ENCODE results near the gene MALT1.
"Not testable (repeated sequence)": the region's sequence is repeated elsewhere in the genome, so short reads cannot be mapped to it uniquely, and the experiment has no call there.

Gene MALT1

DNA sequence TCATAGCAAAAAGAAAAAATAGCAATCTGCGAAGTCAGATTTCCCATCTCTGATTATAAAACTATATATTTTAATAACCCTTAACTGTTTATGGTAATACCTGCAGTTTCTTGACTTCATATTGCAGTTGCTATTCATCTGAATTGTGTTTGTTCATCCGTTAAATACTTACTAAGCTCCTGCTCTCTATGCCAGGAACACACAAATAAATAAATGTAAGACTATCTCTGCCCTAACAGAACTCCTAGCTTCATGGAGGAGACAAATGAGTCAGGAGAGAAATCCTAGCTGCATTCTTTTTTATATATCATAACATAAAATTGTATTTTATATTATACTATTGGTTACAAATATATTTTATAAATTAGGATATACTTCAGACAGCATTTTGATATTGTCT lies 61.2 kb downstream of the MALT1 start:
- no peak for DNase-seq (ENCODE audit: low read depth in 2 of 2)

DNA sequence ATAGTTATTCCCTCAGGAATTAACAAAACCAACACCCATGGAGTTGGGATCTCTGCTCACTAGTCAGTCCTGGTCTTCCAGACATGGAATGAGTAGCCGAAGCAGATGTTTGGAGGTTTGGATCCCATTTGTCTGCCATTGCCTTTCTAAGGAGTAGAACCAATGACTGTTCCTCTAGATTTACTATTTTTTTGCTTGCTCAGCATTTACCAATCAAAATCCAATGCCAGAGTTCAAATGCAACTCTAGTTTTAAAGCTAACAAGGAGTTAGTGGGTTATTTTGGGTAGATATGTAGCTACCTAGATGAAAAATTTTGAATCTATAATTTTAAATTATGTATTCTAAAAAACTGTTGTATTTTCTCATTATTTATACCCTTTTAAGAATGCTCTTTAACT lies 62.6 kb downstream of the MALT1 start:
- DNase-seq (ENCODE audit: low read depth in 2 of 2), result no peak

DNA sequence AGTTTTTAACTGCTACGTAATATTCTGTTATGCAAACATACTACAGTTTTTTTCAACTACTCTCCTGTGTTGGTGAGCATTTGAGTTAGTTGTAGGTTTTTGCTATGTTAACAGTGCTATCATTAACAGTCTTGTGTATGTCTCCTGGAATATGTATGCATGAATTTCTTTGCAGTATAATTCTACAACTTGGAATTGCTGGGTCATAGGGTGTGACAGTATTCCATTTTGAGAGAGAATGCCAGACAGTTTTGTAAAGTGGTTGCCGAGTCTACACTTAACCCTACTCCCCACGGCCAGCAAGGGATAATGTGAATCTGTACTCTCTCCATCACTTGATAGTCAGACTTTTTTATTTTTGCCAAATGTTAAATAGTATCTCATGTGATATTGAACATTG lies 67.1 kb downstream of the MALT1 start:
- no peak for DNase-seq (ENCODE audit: low read depth in 2 of 2)

DNA sequence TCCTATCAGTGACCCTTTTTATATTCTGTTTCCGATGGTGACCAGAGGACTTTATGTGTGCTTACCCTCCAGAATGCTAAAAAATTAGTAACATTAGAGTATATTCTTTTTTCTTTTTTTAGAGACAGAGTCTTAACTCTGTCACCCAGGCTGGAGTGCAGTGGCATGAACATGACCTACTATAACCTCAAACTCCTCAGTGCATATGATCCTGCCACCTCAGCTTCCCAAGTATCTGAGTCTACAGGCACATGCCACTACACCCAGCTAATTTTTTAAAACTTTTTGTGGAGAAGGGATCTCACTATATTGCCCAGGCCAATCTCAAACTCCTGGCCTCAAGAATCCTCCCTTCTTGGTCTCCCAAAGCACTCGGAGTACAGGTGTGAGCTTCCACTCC lies 74.6 kb downstream of the MALT1 start:
- no peak for DNase-seq (ENCODE audit: low read depth in 2 of 2)

DNA sequence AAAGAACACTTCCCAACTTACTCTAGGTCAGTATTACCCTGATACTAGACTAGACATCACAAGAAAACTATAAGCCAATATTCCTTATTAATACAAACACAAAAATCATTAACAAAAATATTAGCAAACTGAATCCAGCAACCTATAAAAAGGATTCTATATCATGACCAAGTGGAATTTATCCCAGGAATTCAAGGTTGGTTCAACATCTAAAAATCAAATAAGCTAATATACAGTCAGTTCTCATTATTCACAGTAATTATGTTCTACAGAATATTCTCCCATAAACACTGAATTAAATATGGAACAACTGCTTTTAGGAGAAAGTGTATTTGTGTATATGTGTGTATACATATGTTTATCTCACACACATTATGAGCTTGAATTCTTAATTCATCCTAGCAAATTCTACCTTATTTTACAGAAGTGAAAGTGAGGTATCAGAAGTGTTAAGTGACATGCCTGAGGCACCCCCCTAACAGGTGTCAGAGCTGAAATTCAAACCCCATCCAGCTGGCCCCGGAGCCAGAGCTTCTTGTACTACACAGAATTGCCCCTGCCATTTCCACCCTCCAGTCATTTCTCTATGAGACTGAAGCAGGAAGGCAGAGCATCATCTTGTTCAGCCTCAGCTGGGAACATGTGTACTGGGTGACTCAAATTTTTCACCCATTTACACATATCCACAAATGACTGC lies 77.8 kb downstream of the MALT1 start:
- no peak for DNase-seq (ENCODE audit: low read depth in 2 of 2)

DNA sequence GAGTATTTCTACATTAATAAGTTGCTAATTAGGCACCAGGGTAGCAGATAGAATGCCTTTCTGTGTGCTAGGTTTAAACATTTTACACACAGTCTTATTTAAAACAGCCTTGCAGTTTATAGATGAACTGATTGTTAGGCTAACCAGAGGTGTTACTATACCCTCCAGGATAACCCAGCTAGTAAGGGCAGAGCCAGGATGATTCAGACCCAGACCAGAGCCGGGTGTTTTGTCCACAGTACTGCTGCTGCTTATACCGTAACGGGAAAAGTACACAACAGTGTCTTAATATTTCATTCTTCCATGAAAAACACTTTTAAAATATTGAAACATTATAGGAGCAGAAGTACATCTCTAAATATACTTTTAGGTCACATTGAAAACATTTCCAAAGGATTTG lies 82.7 kb downstream of the MALT1 start:
- DNase-seq (ENCODE audit: low read depth in 2 of 2), result no peak

DNA sequence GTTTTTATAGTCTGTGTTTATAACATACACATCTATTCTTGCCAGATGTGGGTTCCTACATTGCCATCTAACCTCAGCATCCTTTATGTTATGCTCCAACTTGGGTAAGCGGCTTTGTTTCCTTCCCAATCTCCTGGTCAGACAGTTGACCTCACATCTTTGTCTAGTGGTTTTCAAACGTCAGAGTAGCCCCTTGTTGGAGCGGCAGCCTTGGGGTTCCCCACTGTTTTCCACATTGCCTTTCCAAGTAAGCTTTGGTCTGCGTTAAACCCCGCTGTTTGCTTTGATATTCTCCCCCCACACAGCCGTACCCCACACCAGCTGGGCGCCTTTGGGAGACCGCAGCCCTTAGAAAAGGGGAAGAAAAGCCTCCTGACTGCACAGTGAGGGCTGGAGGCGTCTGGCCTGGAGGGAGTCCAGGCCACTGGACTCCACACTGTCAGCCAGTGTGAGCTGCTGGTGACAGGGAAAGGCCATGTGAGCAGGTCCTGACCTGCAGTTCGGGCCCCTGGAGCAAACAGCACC lies 83.3 kb downstream of the MALT1 start:
- no peak for DNase-seq (ENCODE audit: low read depth in 2 of 2)

DNA sequence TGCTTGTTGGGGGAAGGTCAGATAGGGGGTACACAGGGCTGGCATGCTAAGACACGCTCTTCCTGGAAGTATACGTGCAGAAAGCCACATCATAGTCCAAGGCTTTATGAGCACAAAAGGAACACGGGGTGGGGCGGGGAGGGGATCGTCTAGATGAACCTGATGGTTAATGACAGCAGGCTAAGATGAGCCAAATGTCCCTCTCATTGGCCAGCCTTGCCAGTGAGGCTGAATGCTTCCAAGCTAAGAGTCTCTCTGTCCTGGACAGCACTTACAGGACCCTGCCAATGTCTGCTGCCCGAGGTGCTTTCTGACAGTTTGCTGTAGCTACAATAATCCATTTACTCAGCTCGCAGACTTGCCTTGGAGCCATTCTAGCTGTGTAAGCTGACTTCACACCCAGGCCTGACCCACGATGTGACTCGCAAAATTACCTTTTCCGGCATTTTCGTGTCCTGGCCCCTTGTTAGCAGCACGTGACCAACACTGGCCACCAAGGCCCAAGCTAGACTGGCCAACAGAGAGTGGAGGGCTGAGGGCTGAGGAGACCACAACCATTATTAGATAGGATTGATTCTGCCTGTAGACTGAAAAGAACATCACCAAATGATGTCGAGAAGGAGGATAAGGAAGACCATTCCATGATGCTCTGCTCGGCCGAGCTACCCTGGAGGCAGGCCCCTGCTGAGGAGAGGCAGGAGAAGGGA lies 84.2 kb downstream of the MALT1 start:
- DNase-seq (ENCODE audit: low read depth in 2 of 2), result no peak

DNA sequence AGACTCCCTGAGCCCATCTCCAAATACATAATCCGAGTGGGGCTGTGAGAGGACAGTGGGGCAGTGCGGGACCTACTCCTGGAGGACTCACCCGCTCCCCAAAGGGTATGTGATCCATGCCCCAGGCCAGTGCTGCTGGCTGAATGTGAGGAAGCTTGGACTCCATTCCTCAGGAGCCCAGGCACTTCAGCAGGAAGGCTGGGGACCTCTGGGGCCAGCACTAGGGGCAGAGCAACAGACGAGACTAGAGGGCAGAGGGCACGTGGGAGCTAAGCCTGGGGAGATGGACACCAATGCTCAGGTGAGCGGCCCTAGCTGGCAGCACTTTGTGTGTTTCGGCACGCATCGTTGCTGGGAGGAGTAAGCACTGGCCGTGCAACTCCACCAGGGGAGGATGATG lies 84.9 kb downstream of the MALT1 start:
- DNase-seq (ENCODE audit: low read depth in 2 of 2), result no peak

DNA sequence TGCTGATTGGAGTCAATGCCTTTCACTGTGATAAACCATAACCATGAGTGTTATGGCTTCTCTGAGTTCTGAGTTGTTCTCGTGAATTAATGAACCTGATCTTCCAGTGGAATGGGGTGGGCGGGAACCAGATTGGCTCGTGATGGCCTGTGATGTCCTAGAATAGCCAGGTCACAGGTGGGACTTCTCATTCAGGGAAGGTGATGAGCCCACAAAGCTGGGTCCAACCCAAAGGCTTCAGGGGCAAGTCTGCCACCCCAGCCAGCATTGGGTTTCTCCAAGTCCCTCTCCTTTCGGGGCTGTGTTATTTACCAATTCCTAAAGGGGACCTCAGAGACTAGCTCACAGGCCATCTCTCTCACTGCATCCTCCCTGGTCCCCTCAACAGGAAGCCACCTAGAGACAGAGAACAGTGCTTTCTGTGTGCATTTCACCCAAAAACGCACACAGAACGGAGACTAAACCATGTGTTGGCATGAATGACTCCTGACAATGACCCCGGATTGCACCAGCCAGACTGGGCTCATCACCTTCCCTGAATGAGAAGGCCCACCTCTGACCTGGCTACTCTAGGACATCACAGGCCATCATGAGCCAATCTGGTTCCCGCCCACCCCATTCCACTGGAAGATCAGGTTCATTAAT lies 85.5 kb downstream of the MALT1 start:
- DNase-seq (ENCODE audit: low read depth in 2 of 2), result no peak

DNA sequence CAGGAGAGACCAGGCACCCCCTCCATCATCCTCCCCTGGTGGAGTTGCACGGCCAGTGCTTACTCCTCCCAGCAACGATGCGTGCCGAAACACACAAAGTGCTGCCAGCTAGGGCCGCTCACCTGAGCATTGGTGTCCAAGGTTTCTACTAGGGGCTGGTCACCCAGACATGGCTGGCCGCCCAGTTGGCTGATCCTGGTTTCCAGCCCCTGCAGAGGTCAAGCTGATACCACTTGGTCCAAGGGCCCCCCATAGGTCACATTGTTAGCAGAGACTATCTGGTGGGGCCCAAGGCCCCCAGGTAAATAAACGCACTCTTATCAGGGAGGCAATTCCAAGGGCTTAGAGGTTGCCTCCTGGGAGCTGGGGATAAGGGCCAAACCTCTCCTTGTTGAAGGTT lies 86.1 kb downstream of the MALT1 start:
- DNase-seq (ENCODE audit: low read depth in 2 of 2), result not testable (repeated sequence)

DNA sequence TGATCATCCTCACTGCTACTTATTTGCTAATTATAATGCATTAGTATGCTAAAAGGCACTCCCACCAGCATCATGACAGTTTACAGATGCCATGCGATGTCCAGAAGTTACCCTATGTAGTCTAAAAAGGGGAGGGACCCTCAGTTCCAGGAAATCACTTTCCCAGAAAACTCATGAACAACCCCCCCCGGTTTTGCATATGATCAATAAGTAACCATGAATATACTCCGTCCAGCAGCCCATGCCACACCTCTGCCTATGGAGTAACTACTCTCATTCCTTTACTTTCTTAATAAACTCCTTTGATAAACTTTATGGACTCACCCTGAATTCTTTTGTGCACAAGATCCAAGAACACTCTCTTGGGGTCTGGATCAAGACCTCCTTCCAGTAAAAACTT lies 86.8 kb downstream of the MALT1 start:
- DNase-seq (ENCODE audit: low read depth in 2 of 2), result no peak

DNA sequence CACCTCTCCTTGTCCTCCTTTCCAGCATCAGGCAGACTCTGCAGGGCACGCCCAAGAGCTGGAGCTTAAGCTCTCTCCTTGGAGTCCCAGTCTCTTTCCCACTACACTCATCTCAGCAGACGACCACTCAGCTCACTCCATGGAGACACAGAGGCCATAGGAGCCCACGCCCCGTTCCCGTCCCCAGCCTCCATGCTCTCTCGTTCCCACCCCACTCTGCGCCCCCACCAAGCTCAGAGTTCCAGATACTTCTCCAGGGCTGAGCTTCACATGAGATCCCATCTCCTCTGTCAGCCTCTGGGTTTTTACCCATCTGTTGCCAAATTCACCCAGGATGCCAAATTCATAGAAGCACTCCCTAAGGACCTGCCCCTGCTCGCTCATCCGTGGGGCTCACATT lies 87.3 kb downstream of the MALT1 start:
- no peak for DNase-seq (ENCODE audit: low read depth in 2 of 2)

DNA sequence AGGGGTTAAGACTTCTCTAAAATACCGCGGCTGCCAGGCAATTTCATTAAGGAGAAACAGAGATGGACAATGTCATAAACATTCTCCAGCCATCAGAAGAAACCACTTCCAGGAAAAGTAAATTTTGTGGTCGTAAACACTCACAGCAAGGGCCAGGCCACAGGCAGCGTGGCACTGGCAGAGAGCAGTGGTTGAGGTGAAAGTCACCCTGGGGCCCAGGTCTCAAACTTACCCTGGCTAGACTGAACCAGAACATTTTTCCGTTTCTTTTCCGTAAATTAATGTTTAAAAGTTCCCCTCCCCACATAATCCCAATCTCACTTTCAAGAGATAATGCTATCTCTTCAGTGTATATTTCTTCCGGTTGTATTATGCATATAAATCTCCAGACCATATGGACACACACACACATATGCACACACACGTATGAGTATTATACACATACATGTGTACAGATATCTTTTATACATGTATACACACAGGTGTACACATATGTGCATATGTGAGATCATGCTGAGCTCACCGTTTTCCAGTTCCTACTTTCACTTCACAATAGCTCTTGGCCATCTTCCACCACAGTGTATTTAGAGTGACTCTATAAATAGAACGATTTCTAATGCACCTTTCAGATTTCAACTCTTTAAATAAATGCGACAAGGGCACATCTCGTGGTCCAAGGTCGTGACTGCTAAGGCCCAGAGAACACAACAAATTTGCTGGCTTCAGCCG lies 90.1 kb downstream of the MALT1 start:
- no peak for DNase-seq (ENCODE audit: low read depth in 2 of 2)

DNA sequence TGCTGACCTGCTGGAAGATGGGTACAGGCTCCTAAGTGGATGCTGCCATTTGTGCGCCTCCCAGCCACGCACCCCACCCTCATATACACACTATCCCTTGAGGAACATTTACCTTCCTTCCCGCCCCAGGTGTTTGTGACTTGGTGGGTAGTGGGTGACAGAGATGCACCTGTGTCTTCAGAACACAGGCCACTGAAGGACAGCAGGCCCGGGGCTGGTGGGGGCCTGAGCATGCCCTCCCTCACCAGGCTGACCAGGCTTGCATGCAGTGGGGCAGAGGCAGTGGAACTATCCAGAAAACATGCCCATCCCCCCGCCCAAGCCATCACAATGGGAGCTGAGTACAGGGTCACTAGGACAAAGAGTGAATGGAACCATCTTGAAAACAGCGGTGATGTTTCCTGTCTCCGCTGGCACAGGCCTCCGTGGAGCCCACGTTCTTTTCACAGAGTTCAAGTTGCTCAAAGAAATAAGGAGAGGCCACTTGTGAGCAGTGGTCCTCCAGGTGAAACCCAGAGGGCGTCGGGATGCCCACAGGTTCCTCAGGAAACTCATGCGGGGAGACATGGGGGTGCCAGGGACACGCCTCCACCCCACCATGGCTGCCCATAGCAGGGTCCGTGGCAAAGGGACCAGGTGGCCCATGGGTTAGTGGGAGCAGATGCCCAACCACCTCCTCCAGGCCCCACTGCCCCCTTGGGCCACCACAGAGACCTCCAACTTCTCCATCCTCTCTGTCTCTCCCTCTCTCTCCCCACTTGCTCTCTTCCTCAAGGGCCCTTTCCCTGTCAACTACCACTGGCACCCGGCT lies 90.9 kb downstream of the MALT1 start:
- DNase-seq (ENCODE audit: low read depth in 2 of 2), result no peak

DNA sequence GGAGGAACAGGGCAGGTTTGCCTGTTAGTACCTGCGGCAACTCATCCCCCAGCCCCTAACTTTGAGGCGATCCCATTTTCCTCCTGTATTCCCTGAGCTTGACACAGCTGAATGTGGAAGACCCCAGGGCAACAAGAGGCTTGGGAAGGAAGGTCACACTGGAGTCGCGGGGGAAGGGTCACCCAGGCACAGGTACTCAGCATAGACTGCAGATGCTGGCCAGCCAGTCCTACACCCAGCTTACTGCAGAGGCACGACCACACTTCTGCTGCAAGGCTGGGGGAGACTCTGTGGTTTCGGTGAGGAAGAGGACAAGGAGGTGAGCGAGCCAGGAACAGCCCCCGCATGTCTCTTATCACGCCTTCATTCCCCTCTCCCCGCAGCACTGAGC lies 91.5 kb downstream of the MALT1 start:
- DNase-seq (ENCODE audit: low read depth in 2 of 2), result no peak

DNA sequence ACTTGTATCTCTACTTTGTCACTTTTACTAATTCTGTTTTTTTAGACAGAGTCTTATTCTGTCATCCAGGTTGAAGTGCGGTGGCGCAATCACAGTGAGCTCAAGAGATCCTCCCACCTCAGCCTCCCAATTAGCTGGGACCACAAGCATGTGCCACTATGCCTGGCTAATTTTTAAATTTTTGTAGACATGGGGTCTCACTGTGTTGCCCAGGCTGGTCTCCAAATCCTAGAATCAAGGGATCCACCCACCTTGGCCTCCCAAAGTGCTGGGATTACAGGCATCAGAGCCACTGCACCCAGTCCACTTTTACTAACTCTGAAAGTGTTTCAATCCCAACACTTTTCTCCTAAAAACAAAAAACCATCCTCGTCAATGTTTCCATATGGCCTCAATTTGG lies 94.9 kb downstream of the MALT1 start:
- no peak for DNase-seq (ENCODE audit: low read depth in 2 of 2)

DNA sequence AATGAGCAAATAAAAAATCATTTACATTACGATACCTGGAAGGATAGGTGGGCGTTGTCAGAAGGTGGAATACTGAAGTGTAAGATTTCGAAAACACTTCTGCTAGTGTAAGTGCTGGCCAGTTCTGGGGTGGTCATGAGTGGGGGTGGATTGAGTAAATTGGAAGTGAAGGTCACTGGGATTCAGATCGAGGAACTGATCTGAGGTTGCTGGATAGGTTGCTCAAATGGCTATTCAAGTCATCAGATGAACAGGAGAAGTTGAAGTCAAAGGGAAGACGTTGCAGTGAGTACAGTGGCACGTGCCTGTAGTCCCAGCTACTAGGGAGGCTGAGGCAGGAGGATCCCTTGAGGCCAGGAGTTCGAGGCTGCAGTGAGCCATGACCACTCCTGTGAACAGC lies 95.7 kb downstream of the MALT1 start:
- DNase-seq (ENCODE audit: low read depth in 2 of 2), result no peak

DNA sequence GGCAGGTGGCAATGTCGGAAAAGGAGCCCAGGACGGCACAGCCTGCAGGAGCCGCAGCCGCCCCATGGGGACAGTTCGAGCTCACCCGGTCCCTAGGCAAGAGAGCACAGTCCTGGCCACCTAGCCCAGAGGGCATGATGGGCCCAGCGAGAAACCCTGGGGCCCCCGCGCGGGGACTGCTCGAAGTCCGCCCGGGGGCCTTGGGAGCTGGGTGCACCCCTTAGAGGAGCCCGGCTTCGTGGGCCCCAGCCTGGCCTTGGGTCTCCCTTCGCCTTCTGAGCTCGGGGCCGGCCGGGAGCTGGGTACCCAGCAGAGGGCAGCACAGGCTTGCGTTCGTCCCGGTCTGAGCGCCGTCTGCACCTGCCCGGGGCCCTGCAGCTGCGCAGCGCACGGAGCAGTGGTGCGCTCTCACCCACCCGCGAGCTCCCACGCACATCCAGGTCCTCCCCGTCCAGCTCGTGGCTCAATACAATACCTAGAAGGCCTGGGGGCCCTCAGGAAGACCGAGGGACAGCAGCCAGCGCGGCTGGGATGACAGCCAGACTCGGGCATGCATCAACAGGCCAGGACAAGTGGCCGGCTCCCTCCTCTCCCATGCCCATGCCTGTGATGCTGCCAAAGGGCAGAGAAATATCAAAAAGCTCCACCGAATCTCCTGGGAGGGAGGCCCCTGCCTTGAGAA lies 97.2 kb downstream of the MALT1 start:
- DNase-seq (ENCODE audit: low read depth in 2 of 2), result no peak

DNA sequence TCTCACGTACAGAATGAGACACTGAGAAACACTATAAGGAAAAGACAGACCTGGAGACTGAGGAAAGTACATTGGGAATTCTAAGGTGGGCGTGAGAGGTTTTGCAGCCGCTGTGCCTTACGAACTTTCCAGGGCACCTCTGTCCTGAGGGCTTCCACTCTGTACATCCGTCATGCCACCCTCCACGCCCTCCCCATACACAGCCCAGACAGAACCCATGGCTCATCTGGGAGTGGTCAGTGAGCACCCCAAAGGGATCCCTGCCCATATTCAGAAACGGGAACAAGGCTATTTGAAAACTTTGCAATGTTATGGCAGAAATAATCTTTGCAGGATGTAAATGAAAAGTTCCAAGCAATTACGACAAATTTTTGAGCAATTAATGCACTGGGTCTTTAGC lies 98.1 kb downstream of the MALT1 start:
- no peak for DNase-seq (ENCODE audit: low read depth in 2 of 2)

DNA sequence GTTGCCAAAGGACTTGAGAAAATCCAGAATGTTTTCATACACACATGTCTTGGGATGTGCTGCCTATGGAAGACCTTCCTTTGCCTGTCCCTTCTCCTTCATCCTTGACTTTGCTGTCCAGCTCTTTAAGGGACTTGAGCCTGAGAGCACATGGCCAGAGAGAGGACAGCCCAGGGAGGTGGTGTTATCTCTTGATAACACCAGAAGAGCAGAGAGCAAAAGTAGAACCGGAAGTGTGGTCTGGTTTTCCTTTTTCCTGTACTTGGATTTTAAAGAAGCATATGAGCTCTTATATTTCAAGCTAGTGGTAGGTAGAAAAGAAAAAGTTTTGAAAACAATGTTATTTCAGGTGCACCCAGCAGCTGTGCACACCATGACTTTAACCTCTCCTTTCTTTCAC lies 99.3 kb downstream of the MALT1 start:
- DNase-seq (ENCODE audit: low read depth in 2 of 2), result no peak
